Ectodermal cell (in vitro differentiated cells): Measurements from ENCODE around the gene NEBL.

ENCODE experiments used
- H3K27ac ChIP-seq: 2 replicates; pipeline ENCODE4 v1.7.0; 2013; ENCODE audit warnings: mild to moderate bottlenecking, low read depth, low read length; ENCODE audit not compliant: insufficient read depth, poor library complexity, severe bottlenecking
- H3K27me3 ChIP-seq: 2 replicates; pipeline ENCODE4 v1.7.0; 2013; ENCODE audit warnings: mild to moderate bottlenecking, low read length; ENCODE audit not compliant: insufficient read depth, control insufficient read depth, poor library complexity, severe bottlenecking
- H3K36me3 ChIP-seq: one replicate; pipeline ENCODE4 v1.7.0; 2013; ENCODE audit warnings: low read length; ENCODE audit not compliant: control insufficient read depth, insufficient read depth
- H3K4me1 ChIP-seq: one replicate; pipeline ENCODE4 v1.7.0; 2013; ENCODE audit warnings: low read length; ENCODE audit not compliant: control insufficient read depth, insufficient read depth
- H3K4me3 ChIP-seq: 2 replicates; pipeline ENCODE4 v1.7.0; 2013; ENCODE audit warnings: low read depth, low read length, control low read depth; ENCODE audit not compliant: insufficient read depth
- H3K9me3 ChIP-seq: 2 replicates; pipeline ENCODE4 v1.7.0; 2013; ENCODE audit warnings: mild to moderate bottlenecking, low read length, moderate library complexity; ENCODE audit not compliant: control insufficient read depth
- WGBS, 2 experiments: methylation state at CpG; one replicate each; pipeline ENCODE4 v1.1.7; 2013; ENCODE audit warnings: missing lambda C conversion rate in 2 of 2; 5-methylcytosine and 5-hydroxymethylcytosine counted together

The NEBL gene

DNA sequence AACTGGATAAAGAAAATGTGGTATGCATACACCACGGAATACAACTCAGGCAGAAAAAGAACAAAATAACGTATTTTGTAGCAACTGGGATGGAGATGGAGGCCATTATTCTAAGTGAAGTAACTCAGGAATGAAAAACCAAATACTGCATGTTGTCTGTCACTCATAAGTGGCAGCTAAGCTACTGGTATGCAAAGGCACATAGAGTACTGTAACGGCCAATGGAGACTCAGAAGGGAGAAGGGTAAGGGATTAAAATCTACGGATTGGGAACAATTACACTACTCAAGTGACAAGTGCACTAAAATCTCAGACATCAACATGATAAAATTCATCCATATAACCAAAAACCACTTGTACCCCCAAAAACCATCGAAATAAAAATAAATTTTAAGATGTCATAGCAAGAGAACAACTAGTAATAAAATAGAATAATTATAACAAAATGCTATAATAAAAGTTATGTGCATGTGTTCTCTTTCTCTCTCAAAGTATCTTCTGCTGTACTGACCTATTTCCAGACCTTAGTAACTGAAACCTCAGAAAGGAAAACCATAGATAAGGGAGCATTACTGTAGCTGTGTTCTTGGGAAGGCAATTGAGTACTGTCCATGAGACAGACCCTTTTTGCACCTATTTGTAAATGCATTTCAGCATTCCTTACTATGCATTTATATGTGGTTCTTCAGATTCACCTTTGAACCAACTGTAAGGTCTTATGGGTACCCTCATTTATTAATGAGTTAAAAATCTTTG lies 6.7 kb upstream of the NEBL start:
- no peaks in the 10 kb centered on the region for H3K4me1 ChIP-seq
- no peaks in the 10 kb centered on the region for H3K9me3 ChIP-seq
- no peak overlapping the region for H3K27ac ChIP-seq
- H3K27me3 ChIP-seq = no peaks in the 10 kb centered on the region
- no peak overlapping the region for H3K4me3 ChIP-seq
- H3K36me3 ChIP-seq = no peaks in the 10 kb centered on the region
- WGBS, 2 experiments = 95 to 99% methylated on average over 4 of the region's 5 CpGs

DNA sequence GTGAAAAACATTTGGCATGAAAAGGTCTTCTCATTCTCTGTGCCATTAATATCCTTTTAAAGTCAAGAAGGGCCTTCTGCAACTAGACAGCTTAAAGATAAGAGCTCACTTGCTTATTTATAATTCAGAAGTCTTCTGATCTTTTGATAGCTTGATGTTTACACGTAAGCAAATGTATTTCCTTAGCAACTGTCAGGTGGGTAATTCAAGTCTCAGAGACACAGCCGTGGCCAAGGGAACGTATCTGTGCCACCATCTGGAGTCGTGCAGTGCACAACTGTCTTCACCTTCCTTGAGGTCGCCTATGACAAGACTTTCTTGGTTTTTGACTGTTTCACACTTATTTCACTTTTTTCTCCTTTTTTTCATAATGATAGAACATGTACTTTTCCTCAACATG lies 4.0 kb upstream of the NEBL start:
- H3K4me3 ChIP-seq = no peak overlapping the region
- no peaks in the 10 kb centered on the region for H3K27me3 ChIP-seq
- WGBS, 2 experiments = 97% methylated on average over 5 of the region's 5 CpGs
- no peak overlapping the region for H3K27ac ChIP-seq
- H3K9me3 ChIP-seq = no peaks in the 10 kb centered on the region
- no peaks in the 10 kb centered on the region for H3K36me3 ChIP-seq
- no peaks in the 10 kb centered on the region for H3K4me1 ChIP-seq

DNA sequence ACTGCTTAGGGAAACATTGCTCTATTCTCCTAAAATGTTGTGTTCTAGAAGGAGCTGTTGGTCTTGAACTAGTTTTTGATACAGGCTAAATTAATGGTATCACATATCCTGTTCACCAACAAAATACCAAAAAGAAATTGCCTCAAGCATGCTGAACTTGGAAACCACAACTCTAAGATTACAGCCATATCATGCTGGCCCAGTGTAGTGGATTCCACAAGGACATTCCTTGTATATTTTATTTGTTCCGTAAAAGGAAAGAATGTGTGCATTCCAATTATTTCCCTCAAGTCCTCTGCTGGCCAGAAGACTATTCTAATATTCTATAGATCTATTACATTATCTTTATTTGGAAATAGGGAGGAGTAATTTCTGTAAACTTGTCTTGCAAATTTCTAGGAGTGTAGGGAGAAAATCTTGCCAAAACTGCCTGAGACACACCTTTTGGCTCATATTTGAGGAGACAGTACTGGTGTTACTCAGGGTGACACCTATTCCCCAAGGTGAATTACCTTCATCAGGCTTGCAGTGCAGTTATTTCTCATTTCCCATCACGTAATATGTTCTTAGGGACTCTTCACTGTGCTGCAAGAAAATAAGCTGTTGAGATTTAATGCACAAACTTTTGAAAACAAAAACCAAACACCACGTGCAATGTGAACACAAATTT lies 1.9 kb upstream of the NEBL start:
- Histone ChIP-seq H3K27ac (no peak overlapping the region), H3K36me3 (no peaks in the 10 kb centered on the region), H3K9me3 (no peaks in the 10 kb centered on the region), H3K4me1 (no peaks in the 10 kb centered on the region), H3K4me3 (no peak overlapping the region), H3K27me3 (no peaks in the 10 kb centered on the region)
- WGBS, 2 experiments = 92 to 97% methylated on average over 2 of the region's 3 CpGs

- 88 to 92% methylated on average over 1 of the region's 1 CpG for WGBS, 2 experiments
- Histone ChIP-seq H3K4me1 (no peaks in the 10 kb centered on the region), H3K27ac (no peak overlapping the region), H3K36me3 (no peaks in the 10 kb centered on the region), H3K4me3 (no peak overlapping the region), H3K9me3 (no peaks in the 10 kb centered on the region), H3K27me3 (no peaks in the 10 kb centered on the region)
Measured at GRCh38 chr10:20893297-20893696, 3.8 kb downstream of the NEBL start.

GRCh38 chr10:20892796-20893195 lies 4.3 kb downstream of the NEBL start:
- no peaks in the 10 kb centered on the region for H3K4me1 ChIP-seq
- no peak overlapping the region for H3K4me3 ChIP-seq
- WGBS, 2 experiments = 89 to 93% methylated on average over 2 of the region's 2 CpGs
- H3K27me3 ChIP-seq = no peaks in the 10 kb centered on the region
- H3K36me3 ChIP-seq = no peaks in the 10 kb centered on the region
- no peaks in the 10 kb centered on the region for H3K9me3 ChIP-seq
- H3K27ac ChIP-seq = no peak overlapping the region

- no peak overlapping the region for H3K27ac ChIP-seq
- no peaks in the 10 kb centered on the region for H3K36me3 ChIP-seq
- 85 to 95% methylated on average over 4 of the region's 4 CpGs for WGBS, 2 experiments
- H3K4me1 ChIP-seq = no peaks in the 10 kb centered on the region
- H3K27me3 ChIP-seq = no peaks in the 10 kb centered on the region
- H3K4me3 ChIP-seq = no peak overlapping the region
- no peaks in the 10 kb centered on the region for H3K9me3 ChIP-seq
Measured at GRCh38 chr10:20892011-20892585, 5.0 kb downstream of the NEBL start.

- H3K27ac ChIP-seq = no peak overlapping the region
- no peaks in the 10 kb centered on the region for H3K36me3 ChIP-seq
- no peak overlapping the region for H3K4me3 ChIP-seq
- no peaks in the 10 kb centered on the region for H3K27me3 ChIP-seq
- WGBS, 2 experiments = 92 to 100% methylated on average over 1 of the region's 2 CpGs
- H3K9me3 ChIP-seq = no peaks in the 10 kb centered on the region
- no peaks in the 10 kb centered on the region for H3K4me1 ChIP-seq
Measured at GRCh38 chr10:20891338-20891714, 5.8 kb downstream of the NEBL start.

GRCh38 chr10:20890491-20891337 lies 6.4 kb downstream of the NEBL start:
- no peaks in the 10 kb centered on the region for H3K36me3 ChIP-seq
- no peak overlapping the region for H3K4me3 ChIP-seq
- H3K27ac ChIP-seq = no peak overlapping the region
- no peaks in the 10 kb centered on the region for H3K27me3 ChIP-seq
- H3K4me1 ChIP-seq = no peaks in the 10 kb centered on the region
- 88 to 91% methylated on average over 5 to 6 of the region's 6 CpGs for WGBS, 2 experiments
- no peaks in the 10 kb centered on the region for H3K9me3 ChIP-seq

DNA sequence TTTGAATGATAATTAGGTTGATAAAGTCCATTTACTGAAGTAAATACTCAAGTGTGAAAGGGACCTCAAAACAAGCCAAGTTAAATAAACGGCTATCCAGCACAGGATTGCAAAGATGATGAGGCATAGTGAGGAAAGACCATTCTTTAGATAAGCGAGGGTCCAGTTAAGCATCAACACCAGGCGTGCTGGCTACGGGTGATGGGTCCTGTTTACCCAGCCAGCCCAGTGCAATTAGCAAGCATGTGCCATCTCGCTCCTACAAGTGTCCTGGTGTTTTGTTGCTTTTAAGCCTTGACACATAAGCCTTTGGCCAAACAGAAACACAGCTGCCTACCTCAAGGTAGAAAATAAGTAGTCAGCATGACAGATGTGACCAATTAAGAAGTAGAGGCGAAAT lies 7.1 kb downstream of the NEBL start:
- Histone ChIP-seq H3K4me3 (no peak overlapping the region), H3K27ac (no peak overlapping the region), H3K36me3 (no peaks in the 10 kb centered on the region), H3K9me3 (no peaks in the 10 kb centered on the region), H3K27me3 (no peaks in the 10 kb centered on the region), H3K4me1 (no peaks in the 10 kb centered on the region)
- 80 to 89% methylated on average over 6 of the region's 6 CpGs for WGBS, 2 experiments
